ENCODE measurements around the gene ADCY9.

ADCY9 gene

DNA sequence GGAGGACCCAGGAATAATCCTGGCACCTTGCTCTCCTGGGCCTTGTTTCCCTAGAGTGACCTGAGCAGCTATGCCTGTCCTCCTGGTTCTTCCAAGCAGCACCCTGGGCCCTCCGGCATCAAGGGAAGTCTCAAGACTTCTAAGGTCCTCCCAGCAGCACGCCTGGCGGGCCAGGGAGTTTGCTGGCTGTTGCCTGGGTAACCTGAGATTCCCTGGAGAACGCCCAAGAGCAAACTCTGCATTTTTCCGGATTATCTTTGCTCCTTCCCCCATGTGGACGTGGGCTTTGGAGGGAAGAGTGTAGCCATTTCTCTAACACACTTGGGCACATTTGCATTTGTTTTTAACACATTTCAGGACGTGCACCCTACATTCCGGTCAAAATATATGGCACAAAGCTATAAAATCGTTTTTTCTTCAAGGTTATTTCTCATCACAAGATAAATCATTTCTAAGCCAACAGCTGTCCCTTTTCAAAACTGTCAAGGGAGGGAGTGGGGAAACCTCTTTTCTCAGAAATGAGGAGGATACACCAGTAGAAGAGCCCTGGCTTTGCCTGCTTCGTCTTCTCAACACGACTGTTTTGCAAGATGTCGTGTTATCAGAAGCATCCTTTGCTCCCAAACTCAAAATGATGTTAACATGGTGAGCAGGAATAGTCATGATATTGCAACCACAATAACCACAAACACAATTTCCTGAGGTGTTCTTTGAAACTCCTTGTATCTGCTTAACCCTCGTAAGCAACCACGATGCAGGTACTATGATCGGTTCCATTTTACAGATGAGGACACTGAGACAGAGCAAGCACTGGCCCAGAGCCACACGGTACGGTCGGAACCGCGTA is 116.5 kb downstream of the ADCY9 start:
- no peak for DNase-seq

GRCh38 chr16:3998793-3999478 is 117.3 kb downstream of the ADCY9 start:
- DNase-seq, result no peak

- DNase-seq, result no peak
Observed at GRCh38 chr16:3997231-3997841, 118.9 kb downstream of the ADCY9 start.

GRCh38 chr16:3995001-3995400 is 121.2 kb downstream of the ADCY9 start:
- DNase-seq, result no peak

- DNase-seq, result no peak
Observed at GRCh38 chr16:3993052-3993785, 123.0 kb downstream of the ADCY9 start.

DNA sequence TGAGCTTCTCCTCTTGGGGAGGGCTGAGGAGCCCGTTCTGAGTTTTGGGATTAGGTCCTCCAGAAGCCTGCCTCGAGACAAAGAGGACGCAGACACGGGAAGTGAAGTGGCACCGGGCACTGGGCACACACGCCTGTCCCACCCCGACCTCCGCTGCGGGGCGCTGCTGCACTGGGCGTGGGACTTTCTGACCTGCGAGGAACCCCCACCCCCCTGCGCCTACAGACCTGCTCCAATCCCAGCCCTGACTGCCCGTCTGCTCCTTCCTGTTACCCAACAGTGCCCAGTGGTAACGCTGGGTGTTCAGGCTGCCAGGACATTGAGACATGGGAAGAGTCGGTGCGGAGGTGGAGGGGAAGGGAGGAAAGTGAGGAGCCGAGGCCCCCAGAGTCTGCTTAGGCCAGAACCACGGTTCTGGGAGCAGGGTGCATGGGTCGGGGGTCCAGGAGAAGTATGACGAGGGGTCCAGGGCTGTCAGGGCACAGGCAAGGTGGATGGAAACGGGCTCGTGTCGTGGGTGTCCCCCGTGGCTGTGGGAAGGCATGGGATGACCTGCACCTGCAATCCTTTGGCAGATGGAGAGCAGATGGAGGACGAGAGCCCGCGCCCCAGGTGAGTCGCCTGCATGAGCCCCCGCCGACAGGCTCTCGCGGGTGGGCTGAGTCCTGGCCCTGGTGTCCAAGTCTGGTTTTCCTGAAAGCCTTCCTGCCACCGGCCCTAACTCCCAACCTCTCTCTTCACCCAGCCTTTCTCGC is 123.8 kb downstream of the ADCY9 start:
- no peak for DNase-seq

GRCh38 chr16:3988824-3989223 is 127.4 kb downstream of the ADCY9 start:
- no peak for DNase-seq

DNA sequence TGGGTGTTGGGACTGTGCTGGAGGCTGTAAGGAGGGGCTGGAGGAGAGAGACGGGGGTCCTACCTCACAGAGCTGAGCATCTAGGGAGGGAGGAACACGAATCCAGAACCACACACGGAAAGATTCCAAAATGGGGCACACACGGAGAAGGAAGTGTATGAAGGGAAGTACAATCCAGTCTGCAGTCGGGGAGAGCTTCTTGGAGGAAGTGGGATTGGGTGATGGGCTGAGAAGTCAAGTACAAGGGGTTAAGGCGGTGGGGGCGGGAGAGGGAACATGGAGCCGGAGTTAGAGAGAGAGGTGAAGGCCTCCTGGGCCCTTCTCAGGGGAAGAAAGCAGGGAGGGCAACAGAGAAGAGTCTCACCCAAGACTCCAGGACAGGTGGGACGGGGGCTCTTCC is 128.2 kb downstream of the ADCY9 start:
- no peak for DNase-seq

GRCh38 chr16:3987231-3987630 is 129.0 kb downstream of the ADCY9 start:
- no peak for DNase-seq

DNA sequence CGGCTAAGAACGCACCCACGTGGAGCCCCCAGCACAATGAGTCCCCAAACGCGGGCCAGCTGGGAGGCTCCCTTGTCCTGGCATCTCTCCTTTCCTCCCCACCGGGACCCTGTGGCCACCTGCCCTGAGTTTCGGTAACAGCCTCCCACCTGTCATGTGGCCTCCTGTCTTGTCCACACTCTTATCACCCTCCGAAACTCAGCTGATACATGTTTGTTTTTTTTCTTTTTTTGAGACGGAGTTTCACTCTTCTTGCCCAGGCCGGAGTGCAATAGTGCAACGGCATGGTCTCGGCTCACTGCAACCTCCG is 130.1 kb downstream of the ADCY9 start:
- DNase-seq, result no peak

- DNase-seq, result no peak
Observed at GRCh38 chr16:3984111-3985060, 131.9 kb downstream of the ADCY9 start.

GRCh38 chr16:3983081-3983520 is 133.1 kb downstream of the ADCY9 start:
- peak; percentile 49 for DNase-seq

GRCh38 chr16:3982216-3982615 is 134.0 kb downstream of the ADCY9 start:
- no peak for DNase-seq

DNA sequence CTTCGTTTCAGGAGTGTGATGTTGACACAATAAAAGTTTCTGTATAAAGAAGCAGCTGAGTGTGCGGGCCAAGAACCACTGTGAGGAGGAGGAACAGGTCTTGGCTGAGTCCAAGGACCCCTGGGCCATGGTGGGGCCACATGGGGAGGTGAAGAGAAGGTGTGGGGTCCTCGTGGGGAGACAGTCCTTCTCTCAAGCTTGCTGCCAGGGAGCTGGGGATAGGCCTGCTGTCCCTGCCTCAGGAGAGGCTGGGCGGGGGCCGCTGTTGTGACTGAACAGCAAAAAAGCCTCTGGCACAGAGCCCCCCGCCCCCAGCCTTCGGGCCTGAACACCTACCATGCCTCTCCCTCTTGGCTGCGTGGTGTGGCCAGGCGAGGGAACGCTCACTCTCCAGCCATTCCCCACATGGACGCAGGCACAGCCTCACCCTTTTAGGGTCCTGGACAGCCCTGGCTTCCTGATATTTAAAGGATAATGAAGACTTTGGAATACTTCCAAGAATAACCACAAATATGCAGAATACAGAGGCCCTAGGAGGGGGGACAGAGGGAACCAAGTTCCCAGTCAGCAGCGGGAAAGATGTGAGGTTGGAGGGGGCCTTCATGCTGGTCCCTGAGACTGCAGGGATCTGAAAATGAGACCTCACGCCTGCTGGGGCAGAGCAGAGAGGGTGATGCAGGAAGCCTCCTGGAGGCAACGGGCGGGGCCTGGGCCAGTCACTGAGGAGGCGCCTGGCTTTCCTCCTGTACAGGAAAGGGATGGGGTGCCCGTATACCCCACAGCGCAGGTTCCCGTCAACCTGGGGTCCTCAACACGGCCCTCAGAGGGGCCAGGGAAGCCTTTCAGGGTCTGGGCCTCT is 135.8 kb downstream of the ADCY9 start:
- DNase-seq, result no peak

- DNase-seq, result no peak
Observed at GRCh38 chr16:3979518-3979917, 136.7 kb downstream of the ADCY9 start.

DNA sequence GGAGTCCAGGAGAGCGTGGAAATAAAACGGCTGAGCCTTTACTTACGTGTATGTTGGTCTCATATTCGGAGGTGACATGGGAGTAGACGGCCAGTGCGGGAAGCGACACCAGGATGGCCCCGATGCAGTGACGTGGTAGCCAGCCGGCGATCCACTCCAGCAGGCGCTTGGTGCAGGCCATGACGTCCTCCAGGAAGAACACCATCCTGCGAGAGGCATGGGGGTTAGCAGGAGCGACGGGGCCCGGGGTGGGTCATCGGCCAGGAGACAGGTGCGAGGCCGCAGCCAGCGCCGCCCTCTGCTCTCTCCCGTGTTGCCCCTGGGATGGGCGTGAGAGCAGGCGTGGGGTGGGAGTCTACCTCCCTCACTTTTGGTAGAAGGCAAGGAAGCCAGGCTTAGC is 137.2 kb downstream of the ADCY9 start:
- no peak for DNase-seq

- no peak for DNase-seq
Observed at GRCh38 chr16:3977376-3977775, 138.9 kb downstream of the ADCY9 start.

- DNase-seq, result no peak
Observed at GRCh38 chr16:3974751-3975150, 141.5 kb downstream of the ADCY9 start.

GRCh38 chr16:3971706-3972105 is 144.5 kb downstream of the ADCY9 start:
- DNase-seq, result no peak

- DNase-seq, result no peak
Observed at GRCh38 chr16:3971261-3971660, 145.0 kb downstream of the ADCY9 start.
